SK-N-SH (cell line): ENCODE measurements around the gene FOXP1. TPM values are rescaled to one million over a fixed set of nuclear protein-coding genes. Genes with fewer than 3 reads are reported as not detected.

Source experiments
- CTCF ChIA-PET: fragments of 300-600, 350-600 bp; formaldehyde crosslinking; extraction: SDS; loops from one replicate; lab custom pipeline; 2021; lab: Yijun Ruan, JAX
- POLR2A ChIA-PET: fragments of 350-600 bp; sonication (Branson Sonifier 250); formaldehyde crosslinking; extraction: SDS; loops from one replicate; lab custom pipeline; 2020; ENCODE audit warnings: antibody characterized with exemption, inconsistent platforms; lab: Yijun Ruan, JAX
- DNase-seq: peaks from one replicate; pipeline ENCODE4 v3.0.0; 2012
- H2AFZ ChIP-seq: fragments of 200-600 bp; sonication (generic); 2 replicates; pipeline ENCODE4 v1.8.1; 2016; ENCODE audit warnings: antibody characterized with exemption, mild to moderate bottlenecking, low read depth
- H3F3A ChIP-seq: fragments of 200-600 bp; sonication (generic); replicated peaks from 2 replicates; pipeline ENCODE3; 2016; ENCODE audit warnings: antibody characterized with exemption, mild to moderate bottlenecking; ENCODE audit not compliant: insufficient read depth
- H3K27ac ChIP-seq, 2 experiments: fragments of 200-500 bp in 1 of 2; fragments of 200-600 bp in 1 of 2; sonication (Bioruptor generic) in 1 of 2; sonication (generic), shearing (Covaris generic) in 1 of 2; 2 replicates each; pipeline versions ENCODE4 v1.5.1 to v1.6.1; 2014 to 2016; ENCODE audit warnings: low read depth in 2 of 2, inconsistent platforms in 1 of 2, low read length in 1 of 2, mild to moderate bottlenecking in 1 of 2, mixed read lengths in 1 of 2
- H3K27me3 ChIP-seq: fragments of 200-600 bp; sonication (generic), shearing (Covaris generic); 2 replicates; pipeline ENCODE4 v1.6.1; 2016; ENCODE audit warnings: mixed run types; ENCODE audit not compliant: insufficient read depth
- H3K36me3 ChIP-seq, 2 experiments: fragments of 200-500 bp in 1 of 2; fragments of 200-600 bp in 1 of 2; sonication (Bioruptor generic) in 1 of 2; sonication (generic) in 1 of 2; replicated peaks in 1 of 2; 2 replicates each; pipeline versions ENCODE3 to v1.5.1; 2014 to 2016; ENCODE audit warnings: low read length in 1 of 2, mild to moderate bottlenecking in 1 of 2; ENCODE audit not compliant: insufficient read depth in 2 of 2, control insufficient read depth in 1 of 2
- H3K4me1 ChIP-seq, 2 experiments: fragments of 200-500 bp in 1 of 2; fragments of 200-600 bp in 1 of 2; sonication (Bioruptor generic) in 1 of 2; sonication (generic), shearing (Covaris generic) in 1 of 2; 2 replicates each; pipeline versions ENCODE4 v1.5.1 to v1.6.1; 2014 to 2016; ENCODE audit warnings: low read depth in 1 of 2, low read length in 1 of 2, mixed run types in 1 of 2; ENCODE audit not compliant: insufficient read depth in 2 of 2, control insufficient read depth in 1 of 2
- H3K4me2 ChIP-seq: fragments of 200-600 bp; sonication (generic), shearing (Covaris generic); 2 replicates; pipeline ENCODE4 v1.6.1; 2017; ENCODE audit warnings: mixed run types
- H3K4me3 ChIP-seq, 2 experiments: fragments of 200-500 bp in 1 of 2; fragments of 200-600 bp in 1 of 2; sonication (Bioruptor generic) in 1 of 2; sonication (generic), shearing (Covaris generic) in 1 of 2; 2 replicates each; pipeline versions ENCODE4 v1.5.1 to v1.8.1; 2014 to 2016; ENCODE audit warnings: low read depth in 2 of 2, inconsistent platforms in 1 of 2, low read length in 1 of 2, mild to moderate bottlenecking in 1 of 2, mixed read lengths in 1 of 2, moderate library complexity in 1 of 2
- H3K79me2 ChIP-seq: fragments of 200-600 bp; sonication (generic); 2 replicates; pipeline ENCODE4 v1.8.1; 2017; ENCODE audit warnings: mild to moderate bottlenecking; ENCODE audit not compliant: insufficient read depth
- H3K9ac ChIP-seq: fragments of 200-600 bp; sonication (generic); 2 replicates; pipeline ENCODE4 v1.6.1; 2017; ENCODE audit warnings: mixed run types
- H3K9me2 ChIP-seq: fragments of 200-600 bp; sonication (generic); 2 replicates; pipeline ENCODE4 v1.6.1; 2017; ENCODE audit warnings: mixed run types
- H3K9me3 ChIP-seq: fragments of 200-600 bp; sonication (generic); 2 replicates; pipeline ENCODE4 v1.6.1; 2017; ENCODE audit warnings: mixed run types, mild to moderate bottlenecking, moderate library complexity
- H4K20me1 ChIP-seq: fragments of 200-600 bp; sonication (generic); 2 replicates; pipeline ENCODE4 v1.6.1; 2017; ENCODE audit warnings: mild to moderate bottlenecking, mixed run types; ENCODE audit not compliant: insufficient read depth
- FOXM1 ChIP-seq: IDR thresholded peaks from 2 replicates; pipeline ENCODE4 v1.4.0; 2012; ENCODE audit warnings: low read depth, mild to moderate bottlenecking
- GABPA ChIP-seq: IDR thresholded peaks from 2 replicates; pipeline ENCODE4 v1.4.0; 2012; ENCODE audit warnings: low read depth, mild to moderate bottlenecking
- GATA2 ChIP-seq: sonication (generic); formaldehyde crosslinking; IDR thresholded peaks from 2 replicates; pipeline ENCODE4 v1.5.0; 2020; ENCODE audit warnings: mild to moderate bottlenecking, missing genetic modification reagents
- MXI1 ChIP-seq: IDR thresholded peaks from 2 replicates; pipeline ENCODE4 v1.6.1; 2012; ENCODE audit warnings: mild to moderate bottlenecking, low read depth, low read length, improper control_type of control experiment
- NRF1 ChIP-seq: IDR thresholded peaks from 2 replicates; pipeline ENCODE4 v1.6.1; 2012; ENCODE audit warnings: low read depth, mild to moderate bottlenecking, low read length
- RAD21 ChIP-seq: IDR thresholded peaks from 2 replicates; pipeline ENCODE4 v1.6.1; 2012; ENCODE audit warnings: mild to moderate bottlenecking, low read length
- TAF1 ChIP-seq: IDR thresholded peaks from 2 replicates; pipeline ENCODE4 v1.6.1; 2012; ENCODE audit warnings: low read depth, mild to moderate bottlenecking, low read length, moderate library complexity, borderline replicate concordance
- TCF12 ChIP-seq: IDR thresholded peaks from 2 replicates; pipeline ENCODE4 v1.4.0; 2012
- WGBS: methylation state at CpG from one replicate; pipeline ENCODE4 v1.1.6; 2017; ENCODE audit warnings: low lambda C conversion rate; 5-methylcytosine and 5-hydroxymethylcytosine counted together
- polyA plus RNA-seq, 3 experiments: library from polyadenylated mRNA; depleted of rRNA; stranded (reverse); fragments of >200 nt; gene quantifications; 2 replicates each; pipeline ENCODE4 v1.2.3, GENCODE V29; 2012
- TF ChIP-seq, protein P1 (sequence below): IDR thresholded peaks from 2 replicates; pipeline ENCODE4; 2012
- TF ChIP-seq, protein P2 (sequence below): fragments of 150-350 bp; IDR thresholded peaks from 2 replicates; pipeline ENCODE4 v1.6.1; 2016; ENCODE audit warnings: mild to moderate bottlenecking, low read depth, low read length

FOXP1 gene
- polyA plus RNA-seq, 1 of the 3 experiments (the other 2 are of a cell fraction): 8.8 TPM

DNA sequence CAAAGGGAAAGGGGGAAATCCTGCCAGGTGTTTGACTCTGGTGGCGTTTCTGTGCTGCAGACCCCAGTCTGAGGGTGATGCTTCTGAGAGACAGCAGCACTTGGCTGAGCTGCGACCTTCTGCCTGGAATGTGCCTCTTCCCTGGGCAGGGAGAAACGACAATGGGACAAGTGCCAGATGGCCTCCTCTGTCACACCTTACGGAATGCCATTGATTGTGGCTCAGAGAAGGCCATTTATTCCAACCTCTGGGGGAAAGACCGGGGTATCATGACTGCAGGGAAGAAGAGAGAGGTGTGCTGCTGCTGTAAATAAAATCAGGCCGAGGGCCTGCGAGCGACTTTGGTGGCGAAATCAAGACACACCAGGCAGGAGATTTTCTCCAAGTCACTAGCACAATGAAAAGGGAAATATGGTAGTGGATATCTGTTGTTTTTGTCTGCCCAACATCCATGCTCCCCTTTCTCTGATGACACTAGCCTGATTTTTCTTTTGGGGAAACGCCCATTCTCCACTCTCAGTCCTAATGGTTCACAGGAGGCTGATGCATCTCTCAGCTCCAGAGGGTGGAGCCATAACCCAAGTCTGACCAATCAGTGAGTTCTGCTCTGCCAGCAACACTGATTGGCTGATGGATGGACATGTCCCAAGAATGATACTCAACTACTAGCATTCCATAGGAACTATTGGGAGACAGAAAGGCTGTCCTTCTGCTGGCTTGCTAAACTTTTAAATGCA is 336.1 kb downstream of the FOXP1 start:
- peak overlapping the region; percentile 16 to 99; a peak in 3 of 4 replicates for H3K27ac ChIP-seq
- no peak overlapping the region for H2AFZ ChIP-seq
- no peak overlapping the region for H3K4me3 ChIP-seq
- peaks cover 31 to 75% of the 10 kb centered on the region in 2 experiments for H3K4me1 ChIP-seq
- ChIA-PET CTCF (no interaction called here), POLR2A (no interaction called here)
- peak overlapping the region; percentile 22; the same call in 1 of the 2 replicates for H3K4me2 ChIP-seq
- TF ChIP-seq, protein P1, sequence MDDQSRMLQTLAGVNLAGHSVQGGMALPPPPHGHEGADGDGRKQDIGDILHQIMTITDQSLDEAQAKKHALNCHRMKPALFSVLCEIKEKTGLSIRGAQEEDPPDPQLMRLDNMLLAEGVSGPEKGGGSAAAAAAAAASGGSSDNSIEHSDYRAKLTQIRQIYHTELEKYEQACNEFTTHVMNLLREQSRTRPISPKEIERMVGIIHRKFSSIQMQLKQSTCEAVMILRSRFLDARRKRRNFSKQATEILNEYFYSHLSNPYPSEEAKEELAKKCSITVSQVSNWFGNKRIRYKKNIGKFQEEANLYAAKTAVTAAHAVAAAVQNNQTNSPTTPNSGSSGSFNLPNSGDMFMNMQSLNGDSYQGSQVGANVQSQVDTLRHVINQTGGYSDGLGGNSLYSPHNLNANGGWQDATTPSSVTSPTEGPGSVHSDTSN: peak; percentile 31; the same call in 1 of the 2 replicates
- TF ChIP-seq RAD21 (peak; percentile 40), NRF1 (no peak), FOXM1 (no peak)
- H3K36me3 ChIP-seq: no peaks in the 10 kb centered on the region
- peaks cover 66% of the 10 kb centered on the region for H3F3A ChIP-seq
- H3K9me3 ChIP-seq: no peaks in the 10 kb centered on the region
- DNase-seq: peak; percentile 50
- H4K20me1 ChIP-seq: no peaks in the 10 kb centered on the region
- H3K79me2 ChIP-seq: peaks cover 64% of the 10 kb centered on the region
- 77% methylated on average over 10 of the region's 10 CpGs for WGBS
- H3K27me3 ChIP-seq: no peaks in the 10 kb centered on the region
- no peaks in the 10 kb centered on the region for H3K9me2 ChIP-seq
- H3K9ac ChIP-seq: peak overlapping the region; percentile 9; the same call in 1 of the 2 replicates

DNA sequence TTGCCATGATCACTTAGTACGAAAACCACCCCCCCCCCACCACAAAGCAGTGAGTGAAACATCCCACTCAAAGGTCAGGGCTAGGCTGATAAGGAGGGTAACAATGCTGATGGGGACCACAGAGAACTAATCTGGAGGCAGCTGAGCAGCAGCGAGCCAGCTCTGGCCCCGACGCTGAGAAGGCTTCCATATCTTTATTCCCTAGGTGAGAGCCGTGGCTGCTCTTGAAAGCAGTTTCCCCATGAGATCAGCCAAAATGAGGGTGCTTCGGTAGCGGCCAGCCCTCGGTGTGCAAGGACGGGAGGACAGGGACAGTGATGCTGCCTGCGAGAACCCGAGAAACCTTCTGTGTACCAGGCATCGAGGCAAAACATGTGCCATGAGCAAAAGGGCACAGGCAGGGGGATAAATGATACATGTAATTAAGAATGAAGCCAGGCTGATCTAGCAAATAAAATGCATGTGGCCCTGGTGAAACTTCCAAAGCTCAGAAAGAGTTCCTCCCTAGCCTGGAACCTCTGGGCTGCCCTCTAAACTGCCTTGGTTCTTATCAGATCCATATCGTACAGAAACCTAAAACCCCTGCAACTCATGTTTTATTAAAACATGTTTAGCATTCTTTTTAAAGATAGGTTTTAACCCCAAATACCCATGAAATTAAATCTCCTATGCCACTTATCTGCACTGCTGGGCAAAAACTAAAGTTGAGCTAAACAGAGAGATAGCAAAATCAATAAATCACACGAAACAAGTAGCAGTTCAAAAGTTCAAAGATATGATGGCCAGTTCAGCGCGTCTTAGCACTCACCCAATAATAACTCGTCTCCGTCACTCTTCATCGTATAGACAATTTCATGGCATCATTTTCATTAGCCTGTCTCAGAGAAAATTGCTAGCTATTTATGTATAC is 337.3 kb downstream of the FOXP1 start:
- no peaks in the 10 kb centered on the region for H3K9me3 ChIP-seq
- H3K9me2 ChIP-seq: no peaks in the 10 kb centered on the region
- peaks cover 75% of the 10 kb centered on the region for H3K79me2 ChIP-seq
- H3K9ac ChIP-seq: peak overlapping the region; percentile 57; the same call in 1 of the 2 replicates
- 62% methylated on average over 19 of the region's 19 CpGs for WGBS
- H3K36me3 ChIP-seq: no peaks in the 10 kb centered on the region
- H3K4me1 ChIP-seq: peaks cover 37 to 67% of the 10 kb centered on the region in 2 experiments
- peak; percentile 34 for DNase-seq
- no peaks in the 10 kb centered on the region for H4K20me1 ChIP-seq
- TF ChIP-seq TCF12 (peak; percentile 19; the same call in 1 of the 2 replicates), GATA2 (peak; percentile 41; the same call in 1 of the 2 replicates), TAF1 (no peak), MXI1 (peak; percentile 35; the same call in 1 of the 2 replicates), GABPA (no peak)
- TF ChIP-seq, protein P1: 0 out of 2 replicates have a peak, but pooled peaks have one; percentile 5
- TF ChIP-seq, protein P2, sequence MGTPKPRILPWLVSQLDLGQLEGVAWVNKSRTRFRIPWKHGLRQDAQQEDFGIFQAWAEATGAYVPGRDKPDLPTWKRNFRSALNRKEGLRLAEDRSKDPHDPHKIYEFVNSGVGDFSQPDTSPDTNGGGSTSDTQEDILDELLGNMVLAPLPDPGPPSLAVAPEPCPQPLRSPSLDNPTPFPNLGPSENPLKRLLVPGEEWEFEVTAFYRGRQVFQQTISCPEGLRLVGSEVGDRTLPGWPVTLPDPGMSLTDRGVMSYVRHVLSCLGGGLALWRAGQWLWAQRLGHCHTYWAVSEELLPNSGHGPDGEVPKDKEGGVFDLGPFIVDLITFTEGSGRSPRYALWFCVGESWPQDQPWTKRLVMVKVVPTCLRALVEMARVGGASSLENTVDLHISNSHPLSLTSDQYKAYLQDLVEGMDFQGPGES: no peak
- H2AFZ ChIP-seq: no peak overlapping the region
- ChIA-PET POLR2A (no interaction called here), CTCF (interaction anchor here (1.0 kb wide), 1 partner anchor 17 kb away, joined by 3 read pairs; no protein-coding TSS in a partner anchor)
- H3K4me3 ChIP-seq: no peak overlapping the region
- peaks cover 57% of the 10 kb centered on the region for H3F3A ChIP-seq
- no peaks in the 10 kb centered on the region for H3K27me3 ChIP-seq
- 0 out of 2 replicates have a peak overlapping the region, but pooled peaks have one; percentile 48 for H3K4me2 ChIP-seq
- H3K27ac ChIP-seq: peak overlapping the region; percentile 39 to 99; a peak in 3 of 4 replicates
